HG03521 (cell line): ENCODE data around the gene CREB5.
A peak's percentile ranks its signal among the peaks of the same experiment; 100 is the strongest.
"Not testable (repeated sequence)": the region's sequence is repeated elsewhere in the genome, so short reads cannot be mapped to it uniquely, and the experiment has no call there.

Source experiments
- ATAC-seq: cut with Tn5 transposase; IDR thresholded peaks from one replicate; pipeline ENCODE4 v1.9.1; 2021; ENCODE audit warnings: mild to moderate bottlenecking, moderate library complexity; ENCODE audit not compliant: unreplicated experiment

Gene CREB5

GRCh38 chr7:28799619-28800018, 387.3 kb downstream of the CREB5 start:
- no peak for ATAC-seq

- ATAC-seq = no peak
Measured at GRCh38 chr7:28800150-28800549, 387.8 kb downstream of the CREB5 start.

GRCh38 chr7:28802450-28802849, 390.1 kb downstream of the CREB5 start:
- ATAC-seq = no peak

GRCh38 chr7:28804157-28804556, 391.8 kb downstream of the CREB5 start:
- ATAC-seq = no peak

GRCh38 chr7:28804990-28805389, 392.7 kb downstream of the CREB5 start:
- ATAC-seq = no peak

- no peak for ATAC-seq
Measured at GRCh38 chr7:28806841-28807240, 394.5 kb downstream of the CREB5 start.

GRCh38 chr7:28807396-28807994, 395.2 kb downstream of the CREB5 start:
- ATAC-seq = no peak

- no peak for ATAC-seq
Measured at GRCh38 chr7:28808796-28809533, 396.6 kb downstream of the CREB5 start.

- no peak for ATAC-seq
Measured at GRCh38 chr7:28811008-28811407, 398.7 kb downstream of the CREB5 start.

GRCh38 chr7:28811701-28812430, 399.5 kb downstream of the CREB5 start:
- ATAC-seq = no peak

- ATAC-seq = no peak
Measured at GRCh38 chr7:28812616-28813015, 400.3 kb downstream of the CREB5 start.

- ATAC-seq = no peak
Measured at GRCh38 chr7:28813243-28813962, 401.1 kb downstream of the CREB5 start.

- peak; percentile 28 for ATAC-seq
Measured at GRCh38 chr7:28815369-28815927, 403.1 kb downstream of the CREB5 start.

- peak; percentile 78 for ATAC-seq
Measured at GRCh38 chr7:28815928-28816373, 403.6 kb downstream of the CREB5 start.

GRCh38 chr7:28818996-28819395, 406.7 kb downstream of the CREB5 start:
- no peak for ATAC-seq

GRCh38 chr7:28823582-28823981, 411.3 kb downstream of the CREB5 start:
- no peak for ATAC-seq

- ATAC-seq = not testable (repeated sequence)
Measured at GRCh38 chr7:28825817-28826448, 413.6 kb downstream of the CREB5 start.

GRCh38 chr7:28830846-28831245, 418.5 kb downstream of the CREB5 start:
- ATAC-seq = no peak

- no peak for ATAC-seq
Measured at GRCh38 chr7:28832669-28833068, 420.4 kb downstream of the CREB5 start.

GRCh38 chr7:28835800-28836199, 423.5 kb downstream of the CREB5 start:
- ATAC-seq = no peak
